Stimulated activated CD8-positive, alpha-beta memory T cell treated with anti-CD3 and anti-CD28 coated beads, Interleukin-12 subunit alpha, Interleukin-12 subunit beta, amount 100 ng/mL, for 4 hours (primary cell): ENCODE measurements around the gene PRDM5.

Experiments used
- DNase-seq: peaks from one replicate; pipeline ENCODE4 v3.0.0-alpha.2; 2020; ENCODE audit warnings: low read depth

Gene PRDM5

GRCh38 chr4:120903419-120903818 is 19.1 kb downstream of the PRDM5 start:
- no peak for DNase-seq

- DNase-seq = no peak
Measured at GRCh38 chr4:120902925-120903324, 19.6 kb downstream of the PRDM5 start.

DNA sequence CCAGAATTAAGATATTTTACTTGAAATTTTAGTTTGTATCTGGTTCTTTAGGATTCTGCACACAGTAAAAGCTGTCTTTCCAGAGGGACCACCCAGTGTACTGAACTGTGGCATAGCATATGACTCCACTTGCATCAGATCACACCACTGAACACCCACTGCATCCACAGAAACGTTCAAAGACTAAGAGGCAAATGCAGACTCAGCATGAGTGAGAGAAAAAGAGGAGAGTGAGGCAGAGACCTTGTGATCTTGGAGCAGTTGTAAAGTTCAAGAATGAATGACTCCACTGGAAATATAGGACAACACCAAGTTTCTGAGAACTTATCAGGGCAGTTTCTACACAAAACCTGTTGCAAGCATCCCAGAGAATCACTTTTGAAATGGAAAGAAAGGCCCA is 20.8 kb downstream of the PRDM5 start:
- DNase-seq = no peak

DNA sequence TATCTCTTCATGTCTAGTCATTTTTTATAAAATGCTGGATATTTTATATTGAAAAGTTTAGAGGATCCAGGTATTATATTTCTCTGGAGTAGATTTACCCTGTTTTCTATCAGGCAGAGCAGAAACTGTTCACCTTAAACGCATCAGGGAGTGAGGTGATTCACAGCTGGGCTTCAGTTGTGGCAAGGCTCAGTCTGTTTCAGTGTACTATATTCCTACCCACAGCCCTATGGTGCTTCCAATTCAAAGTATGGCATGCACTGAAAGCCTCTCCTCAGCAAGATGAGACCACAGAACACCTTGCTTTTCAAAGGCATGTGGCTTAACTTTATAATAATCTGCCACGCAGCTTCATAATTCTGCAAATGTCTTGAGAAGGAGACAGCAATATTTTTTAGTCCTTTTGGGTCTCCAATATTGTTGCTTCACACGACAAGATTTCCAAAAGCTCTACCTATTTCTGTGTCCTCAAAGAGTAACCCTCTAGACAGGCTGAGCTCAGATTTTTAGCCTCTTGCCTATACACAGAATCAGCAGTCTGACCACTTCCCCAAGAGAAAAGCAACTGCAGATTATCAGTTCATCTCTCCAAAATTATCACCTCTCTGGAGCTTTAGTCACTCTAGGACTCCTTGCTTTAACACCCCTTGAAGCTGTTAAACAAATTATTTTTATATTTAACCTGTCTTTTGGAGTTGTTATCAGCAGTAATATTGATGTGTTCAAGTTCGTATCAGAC is 24.4 kb downstream of the PRDM5 start:
- DNase-seq = no peak

DNA sequence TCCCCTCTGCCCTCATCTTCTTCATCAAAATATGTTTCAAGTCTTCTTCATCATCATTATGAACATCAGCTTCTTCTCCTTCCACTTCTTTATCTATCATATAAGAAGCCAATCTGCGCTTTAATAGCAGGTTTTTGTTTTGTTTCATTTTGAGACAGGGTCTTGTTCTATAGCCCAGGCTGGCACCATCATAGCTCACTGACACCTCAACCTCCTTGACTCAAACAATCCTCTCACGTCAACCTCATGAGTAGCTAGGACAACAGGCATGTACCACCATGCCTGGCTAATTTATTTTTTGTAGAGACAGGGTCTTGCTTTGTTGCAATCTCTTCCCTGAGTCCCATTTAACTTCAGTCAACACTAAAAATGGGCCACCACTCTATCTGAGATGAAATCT is 27.0 kb downstream of the PRDM5 start:
- DNase-seq = no peak

GRCh38 chr4:120893314-120893713 is 29.2 kb downstream of the PRDM5 start:
- DNase-seq = no peak

DNA sequence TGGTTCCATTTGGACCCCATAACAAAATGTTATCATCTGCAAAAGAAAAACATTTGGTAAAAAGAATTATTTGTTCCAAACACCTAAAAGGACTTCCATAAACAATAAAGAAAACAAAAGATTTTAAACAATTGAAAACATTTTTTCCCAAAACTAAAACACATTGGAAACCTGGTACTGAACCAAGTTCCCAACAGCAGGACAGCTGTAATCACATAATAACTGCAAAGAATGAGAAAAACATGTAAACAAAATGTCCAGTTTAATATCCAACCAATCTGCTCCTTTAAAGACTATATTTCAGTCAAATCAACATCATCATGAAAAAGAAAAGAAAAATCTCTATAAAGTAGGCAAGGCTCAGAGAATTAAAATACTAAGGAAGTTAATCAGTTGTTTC is 36.3 kb downstream of the PRDM5 start:
- DNase-seq = no peak

DNA sequence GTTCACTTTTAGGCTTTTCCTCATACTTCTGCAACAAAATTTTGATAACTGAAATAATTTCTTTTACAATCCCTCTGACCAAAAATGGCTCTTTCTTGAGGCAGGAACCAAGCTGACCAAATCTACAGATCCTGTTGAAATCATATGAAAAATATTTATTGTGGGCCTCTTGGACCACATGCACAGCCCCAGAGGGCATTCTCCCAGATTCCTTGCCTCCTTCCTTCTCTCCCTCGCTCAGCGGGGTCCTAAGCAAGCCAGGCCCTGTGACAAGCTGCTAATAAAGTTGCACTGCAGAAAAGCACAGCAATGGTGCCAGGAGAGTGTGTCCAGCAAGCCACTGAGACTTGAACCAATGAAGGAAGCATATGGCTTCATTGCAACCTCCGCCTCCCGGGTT is 40.7 kb downstream of the PRDM5 start:
- DNase-seq = no peak

DNA sequence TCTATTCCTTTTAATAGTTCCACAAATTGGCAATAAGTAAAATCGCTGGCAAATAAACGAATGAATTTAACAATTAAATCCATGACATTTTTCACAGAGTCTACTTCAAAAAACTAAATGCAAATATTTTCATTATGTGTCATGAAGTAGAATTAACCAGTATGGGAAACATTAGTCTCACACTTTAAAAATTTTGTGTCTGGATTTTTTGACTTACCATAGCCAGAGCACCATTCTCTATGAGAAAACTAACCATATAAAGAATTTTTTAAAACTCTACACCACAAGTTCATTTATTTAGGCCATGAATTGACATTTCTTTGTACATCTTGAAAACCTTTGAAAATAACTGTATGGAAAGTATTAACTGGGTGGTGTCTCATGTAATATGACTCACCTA is 41.2 kb downstream of the PRDM5 start:
- DNase-seq = no peak

- DNase-seq = no peak
Measured at GRCh38 chr4:120877021-120877420, 45.5 kb downstream of the PRDM5 start.

DNA sequence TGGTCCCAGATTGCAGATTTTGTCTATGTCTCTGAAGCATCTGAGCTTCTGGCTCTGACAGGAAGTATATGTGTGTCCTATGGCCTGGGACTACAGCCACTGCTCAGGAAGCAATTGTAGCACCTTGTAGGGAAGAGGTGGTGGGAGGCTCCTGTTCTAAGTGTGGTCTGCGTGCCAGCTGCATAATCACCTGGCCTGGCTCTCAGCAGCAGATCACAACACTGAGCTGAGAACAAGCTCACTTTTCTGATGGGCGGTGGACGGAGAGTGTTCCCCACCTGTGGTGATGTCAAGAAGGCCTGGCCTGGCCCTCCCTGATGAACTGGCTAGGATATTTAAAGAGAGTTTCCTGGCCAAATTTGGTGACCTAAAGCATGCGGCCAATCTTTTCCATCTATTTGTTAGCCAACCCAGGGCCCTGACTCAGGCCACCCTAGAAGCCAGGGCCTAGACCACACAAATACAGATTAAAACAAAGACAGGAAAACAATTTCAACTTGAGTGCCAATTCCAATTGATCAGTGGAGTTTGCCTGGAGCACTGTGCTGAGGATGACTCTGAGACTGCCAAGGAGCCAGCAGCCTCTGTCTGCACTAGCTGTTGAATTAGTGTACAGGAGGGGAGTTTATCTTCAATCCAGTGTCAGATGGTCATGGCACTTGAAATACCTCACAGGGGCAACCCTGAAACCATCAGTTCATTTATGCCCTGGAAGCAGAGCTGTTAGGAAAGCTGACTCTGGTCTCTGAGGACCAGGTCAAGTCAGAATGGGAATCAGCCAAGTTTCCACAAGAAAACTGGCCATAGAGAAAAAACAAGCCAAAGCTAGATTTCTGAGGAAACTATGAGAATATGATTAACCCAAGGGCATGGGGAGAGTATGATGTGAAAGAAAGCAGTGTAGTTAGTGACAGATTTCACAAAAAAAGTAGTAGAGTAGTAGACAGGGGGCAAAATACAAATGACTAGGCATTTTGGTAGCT is 47.4 kb downstream of the PRDM5 start:
- no peak for DNase-seq

GRCh38 chr4:120873554-120873953 is 49.0 kb downstream of the PRDM5 start:
- no peak for DNase-seq

- DNase-seq = no peak
Measured at GRCh38 chr4:120871173-120871572, 51.4 kb downstream of the PRDM5 start.

GRCh38 chr4:120870279-120870673 is 52.2 kb downstream of the PRDM5 start:
- no peak for DNase-seq

DNA sequence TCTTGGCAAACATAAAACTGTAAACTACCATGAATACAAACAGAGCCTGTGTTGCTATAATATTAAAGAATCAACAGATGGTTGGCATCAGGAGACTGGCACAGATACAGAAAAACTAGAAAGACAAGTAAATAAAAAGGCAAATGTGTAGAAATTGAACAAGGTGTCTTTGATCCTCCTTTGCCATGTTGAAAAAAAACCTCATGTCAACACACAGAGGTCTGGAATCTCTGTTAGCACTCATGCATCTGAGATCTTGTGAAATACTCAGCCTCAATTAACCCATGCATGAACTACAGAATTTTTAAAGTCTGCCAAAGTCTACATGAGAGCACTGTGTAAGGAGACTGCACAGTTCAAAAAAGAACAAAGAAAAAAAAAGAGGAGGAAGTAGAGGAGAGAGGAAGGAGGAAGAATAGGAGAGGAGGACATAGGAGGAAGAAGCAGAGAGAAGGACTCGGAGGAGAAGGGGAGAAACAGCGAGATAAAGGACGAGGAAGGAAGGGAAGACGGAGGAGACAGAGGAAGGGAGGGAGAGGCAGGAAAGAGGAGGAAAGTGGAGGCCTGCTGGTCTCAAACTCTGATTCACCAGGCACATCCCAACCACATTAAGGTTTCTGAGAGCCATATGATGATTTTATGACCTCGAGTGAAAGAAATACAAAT is 52.8 kb downstream of the PRDM5 start:
- DNase-seq = no peak

DNA sequence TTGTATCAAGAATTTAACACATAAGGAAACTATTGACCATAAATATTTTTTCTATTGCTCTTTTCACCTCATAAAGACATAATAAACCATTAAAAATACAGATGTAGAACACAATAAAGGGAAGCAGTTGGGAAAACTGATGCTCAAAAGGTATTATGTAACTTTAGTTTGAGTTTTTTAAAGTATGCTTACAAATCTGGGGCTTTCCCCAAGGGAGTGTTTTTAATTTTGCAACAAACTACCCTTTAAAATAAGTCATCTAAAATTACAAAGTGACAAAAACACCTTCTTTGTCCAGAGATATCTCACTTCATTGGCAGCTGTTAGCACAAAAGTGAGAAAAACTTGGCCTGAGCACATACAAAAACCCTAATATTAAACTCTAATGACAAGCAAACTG is 55.0 kb downstream of the PRDM5 start:
- no peak for DNase-seq

DNA sequence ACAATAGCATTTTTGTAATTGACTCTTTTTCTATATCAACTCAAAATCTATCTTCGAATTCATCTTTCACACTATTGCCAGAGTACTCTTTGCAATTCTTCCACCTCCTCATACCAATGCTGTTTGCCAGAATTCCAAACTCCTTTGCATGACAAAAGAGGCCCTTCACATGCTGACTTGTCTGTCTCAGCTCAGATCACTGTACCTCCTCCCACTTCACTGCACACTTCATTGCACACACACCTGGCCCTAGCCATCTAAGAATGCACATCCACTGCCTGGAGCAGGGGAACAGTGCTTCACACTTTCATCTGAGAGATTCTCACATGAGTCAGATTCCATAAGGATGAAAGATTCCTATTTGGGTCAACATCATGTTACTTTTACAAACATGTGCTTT is 56.5 kb downstream of the PRDM5 start:
- no peak for DNase-seq

- DNase-seq = no peak
Measured at GRCh38 chr4:120864969-120865368, 57.6 kb downstream of the PRDM5 start.

GRCh38 chr4:120862432-120862831 is 60.1 kb downstream of the PRDM5 start:
- DNase-seq = no peak

DNA sequence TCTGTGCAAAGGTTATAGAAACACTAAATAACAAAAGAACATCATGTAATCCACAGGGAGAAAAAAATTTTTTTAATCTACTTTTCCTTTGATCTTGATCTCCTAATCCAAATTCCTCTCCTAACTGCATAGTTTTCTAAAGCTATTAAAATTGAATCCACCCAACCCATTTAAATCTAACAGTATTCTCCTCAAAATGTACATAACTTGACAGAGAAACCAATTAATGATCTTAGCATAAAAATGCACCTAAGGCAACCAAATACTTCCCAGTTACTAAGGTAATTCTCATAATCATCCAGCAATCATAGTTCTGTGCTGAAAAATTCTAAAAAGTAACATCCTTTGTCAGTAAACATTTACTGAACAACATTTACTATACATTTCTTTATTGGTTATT is 60.7 kb downstream of the PRDM5 start:
- DNase-seq = no peak

GRCh38 chr4:120858776-120859175 is 63.8 kb downstream of the PRDM5 start:
- DNase-seq = no peak

GRCh38 chr4:120857312-120857711 is 65.2 kb downstream of the PRDM5 start:
- DNase-seq = no peak

DNA sequence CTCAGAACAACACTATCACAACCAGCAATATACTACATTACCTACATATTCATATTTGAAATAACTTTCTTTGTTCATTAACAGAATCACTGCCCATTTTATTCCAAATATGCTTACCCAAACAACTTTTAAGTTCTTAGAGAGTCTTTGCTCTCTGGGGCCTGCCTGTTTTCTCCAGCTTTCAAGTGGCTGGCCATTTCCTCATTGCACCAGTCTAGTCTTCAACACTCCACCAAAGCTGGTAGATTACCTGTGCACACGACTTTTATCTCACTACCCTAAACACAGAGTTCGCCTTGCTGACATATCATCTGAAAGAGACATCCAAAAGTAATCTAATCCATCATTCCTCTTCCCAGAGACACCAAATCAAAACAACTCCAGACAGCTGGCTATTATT is 66.2 kb downstream of the PRDM5 start:
- DNase-seq = no peak
